Measurements from ENCODE around the gene MT1B. TPM values are rescaled to one million over a fixed set of nuclear protein-coding genes. Genes with fewer than 3 reads are reported as not detected.

MT1B gene
- total and polyA plus RNA-seq, 2 of the 4 experiments (the other 2 are of a cell fraction) = not detected

GRCh38 chr16:56683424-56684172 is 31.9 kb downstream of the MT1B start:
- Histone ChIP-seq H3K18ac (ENCODE audit: low read depth, low read length) (no peak overlapping the region), H2BK15ac (ENCODE audit: low read depth, low read length) (no peak overlapping the region), H3K36me3 (ENCODE audit: control insufficient read depth, insufficient read depth, low read length) (no peaks in the 10 kb centered on the region; the same call in 1 of the 2 replicates), H2BK5ac (ENCODE audit: low read depth, low read length, poor library complexity, severe bottlenecking) (no peak overlapping the region), H3K27ac (ENCODE audit: insufficient read depth, low read length) (no peak overlapping the region), H3K9me3 (ENCODE audit: control insufficient read depth, insufficient read depth, low read length) (peaks cover 3% of the 10 kb centered on the region; the same call in 1 of the 2 replicates), H3K4me2 (ENCODE audit: low read depth, low read length) (no peak overlapping the region; the same call in 1 of the 2 replicates), H4K5ac (ENCODE audit: low read depth, low read length) (no peak overlapping the region), H2BK20ac (ENCODE audit: low read depth, low read length) (no peak overlapping the region), H4K20me1 (ENCODE audit: insufficient read depth, low read length) (no peaks in the 10 kb centered on the region), H4K91ac (ENCODE audit: insufficient read depth, low read depth, low read length) (no peak overlapping the region), H3K9me1 (ENCODE audit: insufficient read depth, low read length) (no peaks in the 10 kb centered on the region), H3K27me3 (ENCODE audit: control insufficient read depth, insufficient read depth, low read length) (no peaks in the 10 kb centered on the region), H3K4me3 (ENCODE audit: insufficient read depth, low read depth, low read length) (no peak overlapping the region), H3K4ac (ENCODE audit: low read depth, low read length) (no peak overlapping the region), H4K8ac (ENCODE audit: low read depth in 2 of 2, low read length in 2 of 2) (no peak overlapping the region), H2AK9ac (replicated peaks; ENCODE audit: low read depth, low read length, poor library complexity) (peak overlapping the region; percentile 90), H2BK120ac (ENCODE audit: low read depth, low read length) (no peak overlapping the region), H2AFZ (replicated peaks; ENCODE audit: low read length, poor library complexity) (no peak overlapping the region), H2AK5ac (ENCODE audit: low read depth, low read length) (0 out of 2 replicates have a peak overlapping the region, but pooled peaks have one; percentile 44), H3K14ac (replicated peaks; ENCODE audit: low read depth, low read length) (no peak overlapping the region), H3K56ac (ENCODE audit: extremely low read depth, insufficient read depth, low read length) (no peak overlapping the region), H3K4me1 (ENCODE audit: control insufficient read depth, insufficient read depth, low read length) (peaks cover 7% of the 10 kb centered on the region; the same call in 1 of the 2 replicates), H3K79me1 (ENCODE audit: low read depth in 1 of 2, low read length in 2 of 2) (peaks cover 3% of the 10 kb centered on the region in 2 experiments; a peak in 1 of 4 replicates), H3K23ac (ENCODE audit: low read depth, low read length) (no peak overlapping the region), H3K9ac (ENCODE audit: low read depth, low read length) (no peak overlapping the region; the same call in 1 of the 2 replicates)
- dilution Hi-C loops (cut with HindIII; ENCODE audit: low sequenced_read_pairs, unreplicated experiment) = no loop called here
- intact Hi-C loops (cut with micrococcal nuclease) = loop anchor here (5.0 kb wide), 2 partner anchors 56 to 76 kb away; partner anchors contain the start of genes MT1E and MT2A
- DNase-seq = no peak
- POLR2A ChIA-PET (ENCODE audit: unreplicated experiment) = no interaction called here
- BruUV-seq (replicated peaks) = no TSS peak
- no CpG with 5 or more reads among the region's 5 CpGs for WGBS, 2 experiments (ENCODE audit: extremely low coverage in 2 of 2, insufficient read length in 1 of 2)
- TF ChIP-seq CHD1 (IDR thresholded peaks at IDR 0.05; ENCODE audit: low read depth, low read length) (no peak), MAFK (IDR thresholded peaks at IDR 0.05; ENCODE audit: low read depth, low read length) (peak; percentile 76)
- ATAC-seq (ENCODE audit: low read depth) = no peak
- in situ Hi-C loops (cut with MboI; ENCODE audit: low sequenced_read_pairs) = no loop called here
- CTCF ChIA-PET = interaction anchor here (1.4 to 1.8 kb wide), 2 partner anchors 10 to 18 kb away, joined by 4 to 8 read pairs; no protein-coding TSS in a partner anchor

Measured in IMR-90 (cell line).